GM12878 (cell line): Measurements from ENCODE around the gene RPL7L1.

Source experiments
- JUND ChIP-seq: IDR thresholded peaks from 2 replicates; pipeline ENCODE4 v1.6.1; 2012; ENCODE audit warnings: low read depth, mild to moderate bottlenecking, low read length, improper control_type of control experiment, moderate library complexity
- NFXL1 ChIP-seq: fragments of 450-650 bp; IDR thresholded peaks from 2 replicates; pipeline ENCODE4 v1.6.1; 2017; ENCODE audit warnings: antibody characterized with exemption, mild to moderate bottlenecking, borderline replicate concordance

DNA sequence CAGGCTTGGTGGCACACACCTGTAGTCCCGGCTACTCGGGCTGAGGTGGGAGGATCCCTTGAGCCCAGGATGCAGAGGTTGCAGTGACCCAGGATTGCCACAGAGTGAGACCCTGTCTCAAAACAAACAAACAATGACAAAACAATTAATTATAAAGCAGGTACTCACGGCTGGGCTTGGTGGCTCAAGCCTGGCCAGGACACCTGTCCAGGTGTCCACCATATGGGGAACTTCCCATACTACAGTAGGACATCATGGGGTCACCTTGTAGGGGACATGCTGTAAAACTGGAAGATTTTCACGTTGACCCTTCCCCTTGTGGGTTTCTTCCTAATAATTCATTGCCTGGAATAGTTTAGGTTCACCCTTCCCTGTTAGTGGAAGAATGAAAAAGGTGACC is 30.7 kb upstream of the RPL7L1 start:
- no peak for TF ChIP-seq JUND
- no peak for TF ChIP-seq NFXL1
